B cell (primary cell): ENCODE data around the gene PLCD3. TPM values are rescaled to one million over a fixed set of nuclear protein-coding genes. Genes with fewer than 3 reads are reported as not detected.

Source experiments
- ATAC-seq: fragments of 200-7000 bp; cut with Tn5 transposase; one replicate; pipeline ENCODE4 v1.10.0; 2021; ENCODE audit warnings: low read depth, mild to moderate bottlenecking, moderate number of reproducible peaks, moderate library complexity
- CTCF ChIA-PET: fragments of 350-600 bp; sonication (Branson Sonifier 250); formaldehyde crosslinking; loops from one replicate; lab custom pipeline; 2021; ENCODE audit warnings: antibody characterized with exemption, inconsistent platforms; lab: Charles Lee
- POLR2A ChIA-PET: fragments of 350-600 bp; sonication (Branson Sonifier 250); formaldehyde crosslinking; loops from one replicate; lab custom pipeline; 2021; ENCODE audit warnings: antibody characterized with exemption; lab: Charles Lee
- DNase-seq: peaks from one replicate; pipeline ENCODE4 v3.0.0; 2013
- H2AFZ ChIP-seq: 2 replicates; pipeline ENCODE4 v1.6.1; 2012; ENCODE audit warnings: mild to moderate bottlenecking, low read depth, low read length; ENCODE audit not compliant: insufficient read depth, poor library complexity, severe bottlenecking
- H3K27ac ChIP-seq, 2 donors: 1 replicate in 1 of 2; 2 replicates in 1 of 2; pipeline ENCODE4 v1.5.1; 2012 to 2013; ENCODE audit warnings: low read length in 2 of 2, mild to moderate bottlenecking in 2 of 2, moderate library complexity in 1 of 2
- H3K27me3 ChIP-seq, 4 experiments: fragments of 200-600 bp in 1 of 4; sonication (generic) in 1 of 4; replicated peaks in 1 of 4; 1 replicate in 2 of 4; 2 replicates in 2 of 4; pipeline versions ENCODE4 v1.6.1 to v1.7.0; 2013 to 2016; ENCODE audit warnings: low read length in 3 of 4, mild to moderate bottlenecking in 2 of 4, mixed read lengths in 1 of 4, moderate library complexity in 1 of 4; ENCODE audit not compliant: insufficient read depth in 4 of 4, control insufficient read depth in 3 of 4; ENCODE audit errors: control extremely low read depth in 1 of 4
- H3K36me3 ChIP-seq, 2 experiments: replicated peaks in 1 of 2; 1 replicate in 1 of 2; 2 replicates in 1 of 2; pipeline versions ENCODE4 v1.6.1 to v1.7.1; 2013; ENCODE audit warnings: low read length in 1 of 2; ENCODE audit not compliant: insufficient read depth in 2 of 2, control insufficient read depth in 1 of 2; ENCODE audit errors: control extremely low read depth in 1 of 2, extremely low read depth in 1 of 2
- H3K4me1 ChIP-seq, 2 donors: fragments of 200-600 bp in 1 of 2; sonication (generic) in 1 of 2; 1 replicate in 1 of 2; 2 replicates in 1 of 2; pipeline versions ENCODE4 v1.5.1 to v1.6.1; 2013 to 2017; ENCODE audit warnings: low read length in 2 of 2; ENCODE audit not compliant: control insufficient read depth in 2 of 2, insufficient read depth in 2 of 2
- H3K4me2 ChIP-seq: replicated peaks from 2 replicates; pipeline ENCODE3; 2012; ENCODE audit warnings: mild to moderate bottlenecking, low read depth, low read length; ENCODE audit not compliant: poor library complexity, severe bottlenecking
- H3K4me3 ChIP-seq, 5 experiments: fragments of 200-600 bp in 1 of 5; sonication (generic) in 1 of 5; 1 replicate in 3 of 5; 2 replicates in 2 of 5; pipeline versions ENCODE4 v1.5.1 to v1.7.0; 2011 to 2016; ENCODE audit warnings: low read length in 4 of 5, mild to moderate bottlenecking in 4 of 5, low read depth in 2 of 5, control low read depth in 1 of 5, moderate library complexity in 1 of 5; ENCODE audit not compliant: insufficient read depth in 1 of 5; ENCODE audit errors: control extremely low read depth in 1 of 5, extremely low read depth in 1 of 5
- H3K79me2 ChIP-seq: fragments of 200-600 bp; sonication (generic); one replicate; pipeline ENCODE4 v1.6.0; 2016; ENCODE audit warnings: low read length; ENCODE audit not compliant: control insufficient read depth, insufficient read depth
- H3K9ac ChIP-seq: fragments of 200-600 bp; sonication (generic); 2 replicates; pipeline ENCODE4 v1.6.1; 2017; ENCODE audit warnings: mild to moderate bottlenecking, low read length, moderate library complexity
- H3K9me3 ChIP-seq, 3 donors: one replicate each; pipeline versions ENCODE4 v1.6.1 to v1.7.1; 2013; ENCODE audit warnings: low read length in 2 of 3; ENCODE audit not compliant: control insufficient read depth in 2 of 3, insufficient read depth in 1 of 3; ENCODE audit errors: control extremely low read depth in 1 of 3
- H4K20me1 ChIP-seq: 2 replicates; pipeline ENCODE4 v1.6.0; 2012; ENCODE audit warnings: mild to moderate bottlenecking, low read length; ENCODE audit not compliant: insufficient read depth, control insufficient read depth, poor library complexity, severe bottlenecking
- H3K27ac Mint-ChIP-seq: one replicate; pipeline ENCODE4 v1.8.0; 2021; ENCODE audit warnings: mixed read lengths
- H3K27me3 Mint-ChIP-seq: one replicate; pipeline ENCODE4 v1.8.0; 2021; ENCODE audit warnings: mixed read lengths
- H3K4me1 Mint-ChIP-seq: one replicate; pipeline ENCODE4 v1.8.0; 2021; ENCODE audit warnings: mixed read lengths
- H3K4me3 Mint-ChIP-seq: one replicate; pipeline ENCODE4 v1.8.0; 2021; ENCODE audit warnings: mixed read lengths
- H3K9me3 Mint-ChIP-seq: one replicate; pipeline ENCODE4 v1.8.0; 2022; ENCODE audit warnings: mixed read lengths; ENCODE audit not compliant: insufficient read depth
- CTCF ChIP-seq: fragments of 200-600 bp; IDR thresholded peaks from one replicate; pipeline ENCODE4 v1.8.0; 2022; ENCODE audit warnings: antibody characterized with exemption, mild to moderate bottlenecking
- EZH2 ChIP-seq: IDR thresholded peaks from 2 replicates; pipeline ENCODE4 v1.6.1; 2012; ENCODE audit warnings: borderline replicate concordance, low read depth, mild to moderate bottlenecking, moderate library complexity, low read length; ENCODE audit not compliant: insufficient read depth, poor library complexity, severe bottlenecking
- WGBS: methylation state at CpG from one replicate; pipeline ENCODE4 v1.1.5; 2013; ENCODE audit warnings: missing lambda C conversion rate; ENCODE audit not compliant: insufficient coverage; 5-methylcytosine and 5-hydroxymethylcytosine counted together
- intact Hi-C: fragments of 100-400 bp; cut with micrococcal nuclease; formaldehyde crosslinking; loops from one replicate; pipeline ENCODE4 v1.10.0; 2022
- polyA plus RNA-seq: library from polyadenylated mRNA; depleted of rRNA; stranded (reverse); fragments of >200 nt; gene quantifications from 2 replicates; pipeline ENCODE4 v1.2.3, GENCODE V29; 2012
- total RNA-seq, 2 donors: library from RNA; stranded (reverse); fragments of 120-200 nt in 1 of 2; gene quantifications; 1 replicate in 1 of 2; 2 replicates in 1 of 2; pipeline versions ENCODE4 v1.2.3 to v1.2.4, GENCODE V29; 2013 to 2022

Gene PLCD3
- total and polyA plus RNA-seq, 2 donors (not counting 1 experiment from before 2014, with no cell fraction given): 0.54 to 2.2 TPM

GRCh38 chr17:45101883-45102811 lies 30.2 kb downstream of the PLCD3 start:
- no peaks in the 10 kb centered on the region for H4K20me1 ChIP-seq
- H3K4me3 ChIP-seq: no peak overlapping the region
- TF ChIP-seq EZH2 (no peak), CTCF (no peak)
- Mint-ChIP-seq H3K9me3 (no peaks in the 10 kb centered on the region), H3K4me3 (no peak overlapping the region), H3K27me3 (no peaks in the 10 kb centered on the region), H3K27ac (peak overlapping the region; percentile 11), H3K4me1 (peaks cover 5% of the 10 kb centered on the region)
- H3K79me2 ChIP-seq: no peaks in the 10 kb centered on the region
- POLR2A ChIA-PET: interaction anchor here (0.6 kb wide), 1 partner anchor 8 kb away, joined by 3 read pairs; no protein-coding TSS in a partner anchor
- H3K9me3 ChIP-seq: no peaks in the 10 kb centered on the region
- CTCF ChIA-PET: interaction anchor here (1.5 kb wide), 1 partner anchor 16 kb away, joined by 5 read pairs; no protein-coding TSS in a partner anchor
- no peak overlapping the region for H2AFZ ChIP-seq
- DNase-seq (no peak), ATAC-seq (no peak)
- no peaks in the 10 kb centered on the region for H3K4me1 ChIP-seq
- intact Hi-C loops: no loop called here
- peaks cover 3 to 82% of the 10 kb centered on the region in 2 experiments for H3K36me3 ChIP-seq
- H3K27me3 ChIP-seq: no peaks in the 10 kb centered on the region
- 92% methylated on average over 12 of the region's 12 CpGs for WGBS
- H3K4me2 ChIP-seq: no peak overlapping the region
- no peak overlapping the region for H3K27ac ChIP-seq
- H3K9ac ChIP-seq: no peak overlapping the region

GRCh38 chr17:45101546-45101882 lies 30.8 kb downstream of the PLCD3 start:
- Histone ChIP-seq H3K27ac (no peak overlapping the region), H3K9me3 (no peaks in the 10 kb centered on the region), H3K9ac (no peak overlapping the region), H3K27me3 (no peaks in the 10 kb centered on the region), H4K20me1 (no peaks in the 10 kb centered on the region), H3K4me2 (no peak overlapping the region), H3K36me3 (peaks cover 3 to 83% of the 10 kb centered on the region in 2 experiments), H3K4me1 (no peaks in the 10 kb centered on the region), H2AFZ (no peak overlapping the region), H3K79me2 (peaks cover 4% of the 10 kb centered on the region), H3K4me3 (no peak overlapping the region)
- intact Hi-C loops: no loop called here
- POLR2A ChIA-PET: no interaction called here
- Mint-ChIP-seq H3K9me3 (no peaks in the 10 kb centered on the region), H3K27me3 (no peaks in the 10 kb centered on the region), H3K4me1 (peaks cover 5% of the 10 kb centered on the region), H3K27ac (no peak overlapping the region), H3K4me3 (no peak overlapping the region)
- TF ChIP-seq CTCF: no peak
- TF ChIP-seq EZH2: no peak
- no peak for ATAC-seq
- CTCF ChIA-PET: interaction anchor here (0.7 kb wide), 1 partner anchor 8 kb away, joined by 3 read pairs; no protein-coding TSS in a partner anchor
- DNase-seq: no peak
- WGBS: 98% methylated on average over 7 of the region's 9 CpGs
